Parathyroid adenoma (tissue), 2 donors: ENCODE data around the gene IRF7.

Source experiments
- H2AFZ ChIP-seq: fragments of 300-600 bp; sonication (generic); one replicate; pipeline ENCODE4 v1.7.0; 2017; ENCODE audit warnings: antibody characterized with exemption, mild to moderate bottlenecking
- H3K27ac ChIP-seq: fragments of 300-600 bp; sonication (generic); one replicate; pipeline ENCODE4 v1.7.0; 2017
- H3K27me3 ChIP-seq: fragments of 300-600 bp; sonication (generic); one replicate; pipeline ENCODE4 v1.7.0; 2017; ENCODE audit warnings: low read length; ENCODE audit not compliant: control insufficient read depth, insufficient read depth
- H3K36me3 ChIP-seq: fragments of 300-600 bp; sonication (generic); one replicate; pipeline ENCODE4 v1.7.0; 2017; ENCODE audit warnings: low read length; ENCODE audit not compliant: control insufficient read depth, insufficient read depth
- H3K4me1 ChIP-seq: fragments of 300-600 bp; sonication (generic); one replicate; pipeline ENCODE4 v1.7.0; 2017; ENCODE audit warnings: control low read depth
- H3K4me2 ChIP-seq: fragments of 300-600 bp; sonication (generic); one replicate; pipeline ENCODE4 v1.7.0; 2017; ENCODE audit warnings: low read length
- H3K4me3 ChIP-seq: fragments of 300-600 bp; sonication (generic); one replicate; pipeline ENCODE4 v1.7.0; 2017; ENCODE audit warnings: low read depth, low read length
- H3K79me2 ChIP-seq: fragments of 300-600 bp; sonication (generic); one replicate; pipeline ENCODE4 v1.7.0; 2017; ENCODE audit warnings: control low read depth
- H3K9ac ChIP-seq: fragments of 300-600 bp; sonication (generic); one replicate; pipeline ENCODE4 v1.7.0; 2017; ENCODE audit warnings: mild to moderate bottlenecking
- H3K9me3 ChIP-seq: fragments of 300-600 bp; sonication (generic); one replicate; pipeline ENCODE4 v1.7.0; 2017; ENCODE audit warnings: low read length; ENCODE audit not compliant: control insufficient read depth
- CTCF ChIP-seq: fragments of 300-600 bp; sonication (generic); IDR thresholded peaks from one replicate; pipeline ENCODE4 v1.7.0; 2017; ENCODE audit warnings: antibody characterized with exemption, mild to moderate bottlenecking
- donor health status: primary hyperparathyroidism.

IRF7 gene

GRCh38 chr11:637593-638521, 22.1 kb upstream of the IRF7 start:
- Histone ChIP-seq H3K9ac (no peak overlapping the region), H2AFZ (no peak overlapping the region), H3K27me3 (no peaks in the 10 kb centered on the region), H3K9me3 (no peaks in the 10 kb centered on the region), H3K27ac (no peak overlapping the region), H3K79me2 (no peaks in the 10 kb centered on the region), H3K4me2 (no peak overlapping the region), H3K4me1 (no peaks in the 10 kb centered on the region), H3K36me3 (no peaks in the 10 kb centered on the region), H3K4me3 (no peak overlapping the region)
- TF ChIP-seq CTCF, result no peak

- H3K27me3 ChIP-seq, result no peaks in the 10 kb centered on the region
- H3K79me2 ChIP-seq, result no peaks in the 10 kb centered on the region
- no peak overlapping the region for H3K4me2 ChIP-seq
- no peak overlapping the region for H3K4me3 ChIP-seq
- no peaks in the 10 kb centered on the region for H3K9me3 ChIP-seq
- H2AFZ ChIP-seq, result no peak overlapping the region
- H3K4me1 ChIP-seq, result no peaks in the 10 kb centered on the region
- no peaks in the 10 kb centered on the region for H3K36me3 ChIP-seq
- H3K27ac ChIP-seq, result no peak overlapping the region
- H3K9ac ChIP-seq, result no peak overlapping the region
- no peak for TF ChIP-seq CTCF
These were observed 21.5 kb upstream of the IRF7 start for GRCh38 chr11:637333-637592.

GRCh38 chr11:636511-637332, 21.0 kb upstream of the IRF7 start, which contains the start of gene DRD4:
DRD4 (plus strand) TSS chr11:637269; CDS start chr11:637305, 36 bp downstream.
- TF ChIP-seq CTCF, result no peak
- no peak within 1 kb of the TSS for H3K4me2 ChIP-seq
- no peak within 1 kb of the TSS for H3K27ac ChIP-seq
- H2AFZ ChIP-seq, result no peak within 1 kb of the TSS
- H3K4me3 ChIP-seq, result no peak within 1 kb of the TSS
- no peaks in the 10 kb centered on the region for H3K79me2 ChIP-seq
- no peak within 1 kb of the TSS for H3K9ac ChIP-seq
- no peaks in the 10 kb centered on the region for H3K9me3 ChIP-seq
- H3K4me1 ChIP-seq, result no peaks in the 10 kb centered on the region
- no peaks in the 10 kb centered on the region for H3K36me3 ChIP-seq
- no peaks in the 10 kb centered on the region for H3K27me3 ChIP-seq

GRCh38 chr11:635945-636510, 20.3 kb upstream of the IRF7 start:
- Histone ChIP-seq H3K4me1 (no peaks in the 10 kb centered on the region), H3K9ac (no peak overlapping the region), H3K27ac (no peak overlapping the region), H2AFZ (no peak overlapping the region), H3K27me3 (no peaks in the 10 kb centered on the region), H3K4me2 (no peak overlapping the region), H3K4me3 (no peak overlapping the region), H3K9me3 (no peaks in the 10 kb centered on the region), H3K79me2 (no peaks in the 10 kb centered on the region), H3K36me3 (no peaks in the 10 kb centered on the region)
- TF ChIP-seq CTCF, result no peak
